ENCODE results near the gene DLGAP1. TPM values are rescaled to one million over a fixed set of nuclear protein-coding genes. Genes with fewer than 3 reads are reported as not detected.

DLGAP1 gene
- total and polyA plus RNA-seq, 2 of the 13 experiments (the other 11 are each of a cell fraction or from before 2014, with no cell fraction given) = 0.01 TPM; not detected in 1

DNA sequence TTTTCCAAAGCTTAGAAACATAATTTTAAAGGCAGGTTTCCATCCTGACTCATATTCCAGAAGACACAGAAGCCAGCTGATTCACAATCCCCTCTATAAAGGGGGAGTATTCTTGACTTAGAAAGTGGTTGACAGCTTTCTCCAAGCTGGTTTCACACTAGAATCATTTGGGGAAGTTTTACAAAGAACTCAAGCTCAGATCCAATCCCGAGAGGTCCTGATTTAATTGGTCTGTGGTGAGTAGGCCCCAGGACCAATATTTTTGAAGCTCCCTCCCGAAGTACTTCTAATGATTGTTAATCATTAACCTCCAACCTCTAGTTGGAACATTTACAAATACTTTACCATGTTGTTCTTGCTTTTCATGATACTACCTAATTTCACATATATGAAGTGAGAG lies 184.1 kb downstream of the DLGAP1 start:
- TF ChIP-seq HMG20B (CRISPR knock-in tag; conservative IDR thresholded peaks at IDR 0.05) (no peak), ATF7-NPFF (CRISPR knock-in tag; IDR thresholded peaks at IDR 0.05; ENCODE audit: low read depth) (no peak), PHF5A (CRISPR knock-in tag; IDR thresholded peaks at IDR 0.05; ENCODE audit: low read depth, unreplicated experiment) (no peak), PLRG1 (conservative IDR thresholded peaks at IDR 0.05) (no peak), ZNF12 (CRISPR knock-in tag; IDR thresholded peaks at IDR 0.05) (no peak), GZF1 (CRISPR knock-in tag; IDR thresholded peaks at IDR 0.05) (no peak), SIN3A (IDR thresholded peaks at IDR 0.05; ENCODE audit: borderline replicate concordance, low read depth, low read length) (no peak), SRSF4 (IDR thresholded peaks at IDR 0.05; ENCODE audit: low read depth, low read length, poor library complexity, severe bottlenecking) (no peak), MLLT10 (CRISPR knock-in tag; IDR thresholded peaks at IDR 0.05) (no peak), MAFG (CRISPR knock-in tag; IDR thresholded peaks at IDR 0.05) (no peak), ZNF160 (CRISPR knock-in tag; IDR thresholded peaks at IDR 0.05) (no peak), BCL6 (CRISPR knock-in tag; IDR thresholded peaks at IDR 0.05) (no peak)
- TF ChIP-seq, protein P1, sequence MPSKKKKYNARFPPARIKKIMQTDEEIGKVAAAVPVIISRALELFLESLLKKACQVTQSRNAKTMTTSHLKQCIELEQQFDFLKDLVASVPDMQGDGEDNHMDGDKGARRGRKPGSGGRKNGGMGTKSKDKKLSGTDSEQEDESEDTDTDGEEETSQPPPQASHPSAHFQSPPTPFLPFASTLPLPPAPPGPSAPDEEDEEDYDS (CRISPR knock-in tag; IDR thresholded peaks at IDR 0.05) = no peak
- TF ChIP-seq, protein P2, sequence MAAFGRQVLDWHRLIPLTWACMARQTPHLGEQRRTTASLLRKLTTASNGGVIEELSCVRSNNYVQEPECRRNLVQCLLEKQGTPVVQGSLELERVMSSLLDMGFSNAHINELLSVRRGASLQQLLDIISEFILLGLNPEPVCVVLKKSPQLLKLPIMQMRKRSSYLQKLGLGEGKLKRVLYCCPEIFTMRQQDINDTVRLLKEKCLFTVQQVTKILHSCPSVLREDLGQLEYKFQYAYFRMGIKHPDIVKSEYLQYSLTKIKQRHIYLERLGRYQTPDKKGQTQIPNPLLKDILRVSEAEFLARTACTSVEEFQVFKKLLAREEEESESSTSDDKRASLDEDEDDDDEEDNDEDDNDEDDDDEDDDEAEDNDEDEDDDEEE (CRISPR knock-in tag; IDR thresholded peaks at IDR 0.05) = no peak
- no peak overlapping the region for H3K9ac ChIP-seq (ENCODE audit: insufficient read depth, low read depth, low read length)
- DNase-seq (ENCODE audit: low spot score) (no peak), FAIRE-seq (no peak), ATAC-seq (no peak)
- no peaks in the 10 kb centered on the region for H3K79me2 ChIP-seq (ENCODE audit: insufficient read depth, low read length)
- H3K36me3 ChIP-seq (replicated peaks in 1 of 2; ENCODE audit: control insufficient read depth in 1 of 2, insufficient read depth in 2 of 2, low read length in 2 of 2) = no peaks in the 10 kb centered on the region
- no peaks in the 10 kb centered on the region for H3K27me3 ChIP-seq (ENCODE audit: control insufficient read depth in 1 of 2, insufficient read depth in 2 of 2, low read length in 2 of 2)
- no peak overlapping the region for H3K27ac ChIP-seq (ENCODE audit: extremely low read length, insufficient read depth, low read length)
- no peaks in the 10 kb centered on the region for H3K9me3 ChIP-seq (ENCODE audit: low read length)
- 0% methylated on average over 2 of the region's 2 CpGs for WGBS (ENCODE audit: low lambda C conversion rate)
- ChIA-PET POLR2A (no interaction called here), CTCF (ENCODE audit: low intra/inter-chr PET ratio, low total read pairs) (no interaction called here)
- intact Hi-C loops (cut with micrococcal nuclease; ENCODE audit: unreplicated experiment) = no loop called here
- H2AFZ ChIP-seq (ENCODE audit: low read length) = no peak overlapping the region
- in situ Hi-C loops (cut with HindIII; ENCODE audit: extremely low pct_ligation_motif_present, low pct_unique_long_range_greater_than_20kb) = no loop called here
- no peaks in the 10 kb centered on the region for H4K20me1 ChIP-seq (ENCODE audit: insufficient read depth, low read length)
- no peaks in the 10 kb centered on the region for H3K4me1 ChIP-seq (ENCODE audit: insufficient read depth, low read length)
- H3K4me3 ChIP-seq (replicated peaks in 1 of 3; ENCODE audit: insufficient read depth in 1 of 3, low read depth in 2 of 3, low read length in 3 of 3) = no peak overlapping the region
- no TSS peak for BruUV-seq (replicated peaks)
- H3K4me2 ChIP-seq (ENCODE audit: low read depth, low read length) = no peak overlapping the region

Data from HepG2 (cell line).